BE2C (cell line): Measurements from ENCODE around the gene PGAM5.
A peak's percentile ranks its signal among the peaks of the same experiment; 100 is the strongest.

Experiments used
- DNase-seq: peaks from one replicate; pipeline ENCODE4 v3.0.0-alpha.2; 2020
- H3K27me3 ChIP-seq: fragments of 250-450 bp; sonication (Bioruptor Pico); 2 replicates; pipeline ENCODE4 v1.5.1; 2020; ENCODE audit warnings: mild to moderate bottlenecking
- H3K36me3 ChIP-seq: fragments of 250-450 bp; sonication (Bioruptor Pico); 2 replicates; pipeline ENCODE4 v1.5.1; 2020; ENCODE audit warnings: mild to moderate bottlenecking
- H3K4me1 ChIP-seq: fragments of 250-450 bp; sonication (Bioruptor Pico); 2 replicates; pipeline ENCODE4 v1.5.1; 2020
- H3K4me3 ChIP-seq: 2 replicates; pipeline ENCODE4 v1.5.1; 2011; ENCODE audit warnings: low read depth, low read length
- H3K9me3 ChIP-seq: fragments of 250-450 bp; sonication (Bioruptor Pico); 2 replicates; pipeline ENCODE4 v1.5.1; 2020
- TF ChIP-seq, protein P1 (sequence below): IDR thresholded peaks from 2 replicates; pipeline ENCODE4 v1.5.1; 2012; ENCODE audit warnings: mild to moderate bottlenecking, low read depth, low read length

The PGAM5 gene

GRCh38 chr12:132710043-132710404 lies 618 bp upstream of the PGAM5 start:
- no peaks in the 10 kb centered on the region for H3K9me3 ChIP-seq
- peaks cover 20% of the 10 kb centered on the region for H3K36me3 ChIP-seq
- H3K4me1 ChIP-seq: no peaks in the 10 kb centered on the region
- peak overlapping the region; percentile 69 for H3K4me3 ChIP-seq
- no peaks in the 10 kb centered on the region for H3K27me3 ChIP-seq
- TF ChIP-seq, protein P1, sequence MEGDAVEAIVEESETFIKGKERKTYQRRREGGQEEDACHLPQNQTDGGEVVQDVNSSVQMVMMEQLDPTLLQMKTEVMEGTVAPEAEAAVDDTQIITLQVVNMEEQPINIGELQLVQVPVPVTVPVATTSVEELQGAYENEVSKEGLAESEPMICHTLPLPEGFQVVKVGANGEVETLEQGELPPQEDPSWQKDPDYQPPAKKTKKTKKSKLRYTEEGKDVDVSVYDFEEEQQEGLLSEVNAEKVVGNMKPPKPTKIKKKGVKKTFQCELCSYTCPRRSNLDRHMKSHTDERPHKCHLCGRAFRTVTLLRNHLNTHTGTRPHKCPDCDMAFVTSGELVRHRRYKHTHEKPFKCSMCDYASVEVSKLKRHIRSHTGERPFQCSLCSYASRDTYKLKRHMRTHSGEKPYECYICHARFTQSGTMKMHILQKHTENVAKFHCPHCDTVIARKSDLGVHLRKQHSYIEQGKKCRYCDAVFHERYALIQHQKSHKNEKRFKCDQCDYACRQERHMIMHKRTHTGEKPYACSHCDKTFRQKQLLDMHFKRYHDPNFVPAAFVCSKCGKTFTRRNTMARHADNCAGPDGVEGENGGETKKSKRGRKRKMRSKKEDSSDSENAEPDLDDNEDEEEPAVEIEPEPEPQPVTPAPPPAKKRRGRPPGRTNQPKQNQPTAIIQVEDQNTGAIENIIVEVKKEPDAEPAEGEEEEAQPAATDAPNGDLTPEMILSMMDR: no peak
- no peak for DNase-seq

DNA sequence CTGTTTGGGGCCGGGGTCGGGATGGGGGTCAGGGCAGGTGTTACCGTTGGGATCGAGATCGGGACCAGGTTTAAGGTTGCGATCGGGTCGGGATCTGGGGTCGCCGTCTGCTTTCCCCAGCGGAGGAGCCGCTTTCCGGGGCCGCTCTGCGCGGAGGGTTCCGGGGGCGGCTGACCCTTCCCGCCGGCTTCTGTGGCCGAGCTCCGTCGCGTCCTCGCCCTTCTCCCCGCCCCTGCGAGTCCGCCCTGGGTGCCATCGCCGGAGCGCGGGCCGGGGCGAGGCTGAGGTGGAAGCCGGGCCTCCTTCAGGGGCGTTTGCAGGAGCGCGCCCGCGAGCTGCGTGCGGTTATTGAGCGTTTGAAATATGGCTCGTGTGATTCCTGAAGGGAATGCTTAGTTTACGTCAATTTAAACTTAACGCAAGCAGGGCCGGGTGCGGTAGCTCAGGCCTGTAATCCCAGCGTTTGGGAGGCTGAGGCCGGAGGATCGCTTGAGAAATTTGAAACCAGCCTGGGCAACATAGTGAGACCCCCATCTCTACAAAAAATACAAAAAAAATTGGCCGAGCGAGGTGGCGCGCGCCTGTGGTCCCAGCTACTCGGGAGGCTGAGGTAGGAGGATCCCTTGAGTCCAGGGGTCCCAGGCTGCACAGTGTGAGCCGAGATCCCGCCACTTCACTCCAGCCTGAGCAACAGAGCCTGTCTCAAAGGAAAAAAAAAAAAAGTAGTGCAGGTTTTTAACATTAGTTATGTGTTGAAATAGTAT lies 620 bp downstream of the PGAM5 start:
- peak overlapping the region; percentile 69 for H3K4me3 ChIP-seq
- no peaks in the 10 kb centered on the region for H3K4me1 ChIP-seq
- H3K27me3 ChIP-seq: no peaks in the 10 kb centered on the region
- DNase-seq: no peak
- TF ChIP-seq, protein P1: no peak
- peaks cover 27% of the 10 kb centered on the region for H3K36me3 ChIP-seq
- no peaks in the 10 kb centered on the region for H3K9me3 ChIP-seq

DNA sequence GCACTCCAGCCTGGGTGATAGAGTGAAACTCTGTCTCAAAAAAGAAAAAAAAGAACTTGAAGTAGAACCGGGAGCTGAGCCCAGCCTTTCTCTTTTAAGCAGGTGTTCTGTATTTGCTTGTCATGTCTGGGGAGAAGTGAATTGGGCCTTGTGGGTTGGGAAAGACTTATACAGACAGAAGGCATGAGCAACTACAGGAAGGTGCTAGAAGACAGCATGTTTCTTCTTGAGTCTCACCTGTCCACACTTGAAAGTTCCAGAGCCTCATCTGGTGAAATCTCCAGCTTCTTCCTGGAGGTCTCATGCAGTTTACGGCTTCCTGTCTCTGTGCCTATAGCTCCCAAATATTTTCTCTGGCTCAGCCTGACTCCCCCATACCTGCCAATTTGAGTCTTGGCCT lies 2.5 kb downstream of the PGAM5 start:
- Histone ChIP-seq H3K27me3 (no peaks in the 10 kb centered on the region), H3K9me3 (no peaks in the 10 kb centered on the region), H3K4me1 (no peaks in the 10 kb centered on the region), H3K4me3 (no peak overlapping the region), H3K36me3 (peaks cover 46% of the 10 kb centered on the region)
- DNase-seq: no peak
- TF ChIP-seq, protein P1: no peak

- H3K36me3 ChIP-seq: peaks cover 65% of the 10 kb centered on the region
- no peaks in the 10 kb centered on the region for H3K9me3 ChIP-seq
- TF ChIP-seq, protein P1: no peak
- no peaks in the 10 kb centered on the region for H3K27me3 ChIP-seq
- no peak overlapping the region for H3K4me3 ChIP-seq
- no peak for DNase-seq
- H3K4me1 ChIP-seq: no peaks in the 10 kb centered on the region
Observed at GRCh38 chr12:132715874-132716273, 5.2 kb downstream of the PGAM5 start.

DNA sequence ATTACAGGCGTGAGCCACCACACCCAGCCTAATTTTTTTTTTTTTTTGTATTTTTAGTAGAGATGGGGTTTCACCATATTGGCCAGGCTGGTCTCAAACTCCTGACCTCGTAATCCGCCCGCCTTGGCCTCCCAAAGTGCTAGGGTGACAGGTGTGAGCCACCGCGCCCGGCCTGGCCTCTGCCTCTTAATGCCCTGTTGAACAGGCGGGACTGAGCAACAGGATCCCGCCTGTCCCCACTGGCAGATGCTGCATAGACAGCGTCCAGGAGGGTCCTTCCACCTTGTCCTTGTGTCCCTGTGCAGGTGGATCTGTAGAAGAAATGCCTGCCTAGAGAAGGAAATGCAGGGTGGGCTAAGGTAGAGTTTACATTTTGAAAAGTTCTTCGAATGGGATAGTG lies 5.7 kb downstream of the PGAM5 start:
- DNase-seq: no peak
- H3K9me3 ChIP-seq: no peaks in the 10 kb centered on the region
- H3K4me3 ChIP-seq: no peak overlapping the region
- H3K4me1 ChIP-seq: no peaks in the 10 kb centered on the region
- H3K36me3 ChIP-seq: peaks cover 70% of the 10 kb centered on the region
- TF ChIP-seq, protein P1: no peak
- H3K27me3 ChIP-seq: no peaks in the 10 kb centered on the region

DNA sequence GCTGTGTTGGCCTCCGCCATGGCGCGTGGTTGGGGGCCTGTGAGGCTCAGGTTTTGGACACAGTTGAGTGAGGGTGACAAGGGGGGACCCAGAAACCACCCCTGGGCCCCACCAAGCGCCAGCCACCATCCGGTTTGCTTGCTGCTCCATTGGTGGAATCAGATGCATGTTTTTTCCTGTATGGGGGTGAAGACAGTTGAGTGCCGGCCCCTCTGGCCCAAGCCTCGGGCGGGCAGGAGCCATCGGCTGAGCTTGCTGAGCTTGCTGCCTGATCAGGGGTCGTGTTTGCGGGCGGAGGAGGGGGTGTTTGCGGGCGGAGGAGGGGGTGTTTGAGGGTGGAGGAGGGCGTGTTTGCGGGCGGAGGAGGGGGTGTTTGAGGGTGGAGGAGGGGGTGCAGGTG lies 6.4 kb downstream of the PGAM5 start:
- no peaks in the 10 kb centered on the region for H3K4me1 ChIP-seq
- no peak for DNase-seq
- H3K27me3 ChIP-seq: no peaks in the 10 kb centered on the region
- H3K4me3 ChIP-seq: no peak overlapping the region
- TF ChIP-seq, protein P1: no peak
- no peaks in the 10 kb centered on the region for H3K9me3 ChIP-seq
- peaks cover 76% of the 10 kb centered on the region for H3K36me3 ChIP-seq
